Nephron (organoid): Measurements from ENCODE around the gene IGF1R.
A peak's percentile ranks its signal among the peaks of the same experiment; 100 is the strongest.

ENCODE experiments used
- H3K27ac Mint-ChIP-seq, 3 experiments: 2 replicates each; pipeline ENCODE4 v1.8.0; 2020; ENCODE audit warnings: mixed read lengths in 3 of 3, mild to moderate bottlenecking in 2 of 3, moderate library complexity in 1 of 3
- H3K27me3 Mint-ChIP-seq: 2 replicates; pipeline ENCODE4 v1.8.0; 2021; ENCODE audit warnings: low read depth, mild to moderate bottlenecking, moderate library complexity, mixed read lengths
- H3K36me3 Mint-ChIP-seq: 2 replicates; pipeline ENCODE4 v1.8.0; 2020; ENCODE audit warnings: low read depth, mixed read lengths
- H3K4me1 Mint-ChIP-seq: 2 replicates; pipeline ENCODE4 v1.8.0; 2020; ENCODE audit warnings: mixed read lengths
- H3K4me3 Mint-ChIP-seq, 3 experiments: 2 replicates each; pipeline ENCODE4 v1.8.0; 2020; ENCODE audit warnings: mild to moderate bottlenecking in 3 of 3, mixed read lengths in 3 of 3, moderate library complexity in 2 of 3
- H3K9me3 Mint-ChIP-seq: 2 replicates; pipeline ENCODE4 v1.8.0; 2020; ENCODE audit warnings: mixed read lengths
- CTCF ChIP-seq, 3 experiments: fragments of 200-600 bp; sonication (generic); IDR thresholded peaks; one replicate each; pipeline ENCODE4 v1.5.0; 2021; ENCODE audit warnings: antibody characterized with exemption in 3 of 3; ENCODE audit not compliant: unreplicated experiment in 3 of 3

Gene IGF1R

GRCh38 chr15:98655732-98656131, 7.4 kb downstream of the IGF1R start:
- Mint-ChIP-seq H3K27ac (no peak overlapping the region), H3K4me1 (peaks cover 51% of the 10 kb centered on the region), H3K4me3 (no peak overlapping the region), H3K36me3 (no peaks in the 10 kb centered on the region), H3K27me3 (no peaks in the 10 kb centered on the region), H3K9me3 (no peaks in the 10 kb centered on the region)
- TF ChIP-seq CTCF (IDR thresholded peaks at IDR 0.05; ENCODE audit: unreplicated experiment in 3 of 3): no peak

GRCh38 chr15:98657721-98658120, 9.4 kb downstream of the IGF1R start:
- Mint-ChIP-seq H3K27me3 (no peaks in the 10 kb centered on the region), H3K36me3 (no peaks in the 10 kb centered on the region), H3K4me3 (no peak overlapping the region), H3K4me1 (peaks cover 41% of the 10 kb centered on the region), H3K9me3 (no peaks in the 10 kb centered on the region), H3K27ac (no peak overlapping the region)
- no peak for TF ChIP-seq CTCF (IDR thresholded peaks at IDR 0.05; ENCODE audit: unreplicated experiment in 3 of 3)

DNA sequence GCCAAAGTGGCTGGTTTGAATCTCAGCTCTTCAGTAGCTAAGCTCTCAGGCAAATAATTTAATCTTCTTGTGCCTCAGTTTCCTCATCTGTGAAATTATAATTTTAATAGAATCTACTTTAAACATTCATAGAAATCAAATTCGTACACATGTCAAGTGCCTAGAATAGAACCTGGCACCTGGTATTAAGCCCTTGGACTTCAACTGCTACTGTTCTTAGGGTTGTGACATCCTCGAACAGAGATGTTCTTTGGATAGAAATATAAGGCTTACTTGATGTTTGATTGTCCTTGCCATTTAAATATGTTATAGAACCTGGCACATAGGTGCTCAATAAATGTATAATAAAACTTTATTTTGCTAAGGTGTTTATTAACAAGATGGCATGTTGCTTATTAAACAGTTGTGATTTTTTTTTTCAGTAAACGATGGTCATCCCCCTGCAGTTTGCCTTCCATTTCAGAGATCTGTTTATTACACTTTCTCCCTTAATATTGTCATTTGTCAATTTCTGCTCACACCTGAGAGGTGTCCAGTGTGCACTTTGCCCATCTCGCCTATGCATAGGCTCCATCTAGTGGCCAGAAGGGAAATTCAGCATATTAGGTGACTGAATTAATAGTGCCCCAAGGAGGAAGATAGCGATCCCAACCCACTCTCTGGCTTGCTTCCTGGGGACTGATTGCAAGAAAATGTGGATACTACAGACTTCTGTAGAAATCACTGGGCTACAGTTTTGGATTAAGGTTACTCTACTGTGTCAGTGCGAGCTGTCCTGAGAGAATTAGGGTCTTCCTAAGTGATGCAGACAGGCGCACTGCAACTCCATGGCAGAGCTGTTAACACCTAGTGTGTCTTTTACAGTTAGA, 10.7 kb downstream of the IGF1R start:
- H3K36me3 Mint-ChIP-seq: no peaks in the 10 kb centered on the region
- H3K4me3 Mint-ChIP-seq: no peak overlapping the region
- no peak overlapping the region for H3K27ac Mint-ChIP-seq
- H3K27me3 Mint-ChIP-seq: no peaks in the 10 kb centered on the region
- TF ChIP-seq CTCF (IDR thresholded peaks at IDR 0.05; ENCODE audit: unreplicated experiment in 3 of 3): peak; percentile 74 to 90 (median 79)
- no peaks in the 10 kb centered on the region for H3K9me3 Mint-ChIP-seq
- H3K4me1 Mint-ChIP-seq: peaks cover 35% of the 10 kb centered on the region

DNA sequence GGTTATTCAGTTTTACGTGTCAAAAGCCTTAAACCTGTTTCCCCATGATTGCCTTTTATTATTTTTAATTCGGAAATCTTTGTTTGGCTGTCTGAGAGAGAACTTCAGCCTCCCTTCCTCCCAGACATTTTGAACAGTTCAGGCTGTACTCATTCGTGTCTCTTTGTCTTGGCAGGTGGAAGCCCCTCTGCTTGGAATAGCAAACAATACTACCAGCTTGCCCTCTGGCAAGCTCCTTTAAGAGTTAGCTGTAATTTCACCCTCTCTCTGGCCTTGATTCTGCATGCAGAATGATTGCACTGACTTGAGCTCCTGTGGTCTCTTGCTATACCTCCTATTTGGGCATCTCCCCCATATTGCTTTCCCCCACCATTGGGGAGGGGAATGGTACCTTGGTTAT, 11.7 kb downstream of the IGF1R start:
- no peak overlapping the region for H3K27ac Mint-ChIP-seq
- no peaks in the 10 kb centered on the region for H3K36me3 Mint-ChIP-seq
- peaks cover 25% of the 10 kb centered on the region for H3K4me1 Mint-ChIP-seq
- TF ChIP-seq CTCF (IDR thresholded peaks at IDR 0.05; ENCODE audit: unreplicated experiment in 3 of 3): no peak
- H3K27me3 Mint-ChIP-seq: no peaks in the 10 kb centered on the region
- H3K4me3 Mint-ChIP-seq: no peak overlapping the region
- H3K9me3 Mint-ChIP-seq: no peaks in the 10 kb centered on the region

GRCh38 chr15:98663045-98663444, 14.7 kb downstream of the IGF1R start:
- TF ChIP-seq CTCF (IDR thresholded peaks at IDR 0.05; ENCODE audit: unreplicated experiment in 3 of 3): no peak
- H3K27me3 Mint-ChIP-seq: no peaks in the 10 kb centered on the region
- H3K4me1 Mint-ChIP-seq: peaks cover 35% of the 10 kb centered on the region
- no peak overlapping the region for H3K4me3 Mint-ChIP-seq
- peak overlapping the region in 1 of 3 experiments; percentile 1 for H3K27ac Mint-ChIP-seq
- no peaks in the 10 kb centered on the region for H3K36me3 Mint-ChIP-seq
- no peaks in the 10 kb centered on the region for H3K9me3 Mint-ChIP-seq

GRCh38 chr15:98663606-98664005, 15.3 kb downstream of the IGF1R start:
- TF ChIP-seq CTCF (IDR thresholded peaks at IDR 0.05; ENCODE audit: unreplicated experiment in 3 of 3): no peak
- H3K4me1 Mint-ChIP-seq: peaks cover 40% of the 10 kb centered on the region
- H3K27ac Mint-ChIP-seq: no peak overlapping the region
- no peaks in the 10 kb centered on the region for H3K36me3 Mint-ChIP-seq
- no peaks in the 10 kb centered on the region for H3K9me3 Mint-ChIP-seq
- no peak overlapping the region for H3K4me3 Mint-ChIP-seq
- no peaks in the 10 kb centered on the region for H3K27me3 Mint-ChIP-seq
